Astrocyte (in vitro differentiated cells and primary cell): Measurements from ENCODE around the gene TRPC4AP.
"Not testable (repeated sequence)": the region's sequence is repeated elsewhere in the genome, so short reads cannot be mapped to it uniquely, and the experiment has no call there.

ENCODE experiments used
- CTCF ChIP-seq: IDR thresholded peaks from 2 replicates; pipeline ENCODE4 v1.5.1; 2011; ENCODE audit warnings: low read depth, mild to moderate bottlenecking, inconsistent platforms, low read length, moderate library complexity; ENCODE audit not compliant: insufficient read depth
- EZH2 ChIP-seq: IDR thresholded peaks from 2 replicates; pipeline ENCODE4 v1.6.1; 2012; ENCODE audit warnings: mild to moderate bottlenecking, low read length, inconsistent platforms; ENCODE audit not compliant: insufficient read depth

DNA sequence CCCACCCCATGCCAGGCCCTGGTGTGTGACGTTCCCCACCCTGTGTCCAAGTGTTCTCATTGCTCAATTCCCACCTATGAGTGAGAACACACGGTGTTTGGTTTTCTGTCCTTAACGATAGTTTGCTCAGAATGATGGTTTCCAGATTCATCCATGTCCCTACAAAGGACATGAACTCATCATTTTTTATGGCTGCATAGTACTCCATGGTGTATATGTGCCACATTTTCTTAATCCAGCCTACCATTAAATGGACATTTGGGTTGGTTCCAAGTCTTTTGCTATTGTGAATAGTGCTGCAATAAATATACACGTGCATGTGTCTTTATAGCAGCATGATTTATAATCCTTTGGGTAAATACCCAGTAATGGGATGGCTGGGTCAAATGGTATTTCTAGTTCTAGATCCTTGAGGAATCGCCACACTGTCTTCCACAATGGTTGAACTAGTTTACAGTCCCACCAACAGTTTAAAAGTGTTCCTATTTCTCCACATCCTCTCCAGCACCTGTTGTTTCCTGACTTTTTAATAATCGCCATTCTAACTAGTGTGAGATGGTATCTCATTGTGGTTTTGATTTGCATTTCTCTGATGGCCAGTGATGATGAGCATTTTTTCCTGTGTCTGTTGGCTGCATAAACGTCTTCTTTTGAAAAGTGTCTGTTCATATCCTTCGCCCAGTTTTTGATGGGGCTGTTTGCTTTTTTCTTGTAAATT, 21.0 kb downstream of the TRPC4AP start:
- not testable (repeated sequence) for TF ChIP-seq CTCF, EZH2
